Measurements from ENCODE around the gene RPL22L1. TPM values are rescaled to one million over a fixed set of nuclear protein-coding genes. Genes with fewer than 3 reads are reported as not detected.
"Not testable (repeated sequence)": the region's sequence is repeated elsewhere in the genome, so short reads cannot be mapped to it uniquely, and the experiment has no call there.

The RPL22L1 gene
- total RNA-seq, 1 donor from 2014 or later: 43.7 TPM

- Mint-ChIP-seq H3K4me3 (ENCODE audit: unreplicated experiment) (no peak overlapping the region), H3K4me1 (ENCODE audit: unreplicated experiment) (peaks cover 17% of the 10 kb centered on the region), H3K36me3 (ENCODE audit: unreplicated experiment) (peaks cover 15% of the 10 kb centered on the region), H3K27ac (ENCODE audit: unreplicated experiment) (no peak overlapping the region), H3K9me3 (ENCODE audit: unreplicated experiment) (peaks cover 7% of the 10 kb centered on the region), H3K27me3 (ENCODE audit: unreplicated experiment) (no peaks in the 10 kb centered on the region)
- no peak for DNase-seq (ENCODE audit: extremely low spot score, unreplicated experiment)
- no peak for TF ChIP-seq CTCF (IDR thresholded peaks at IDR 0.05)
Measured at GRCh38 chr3:170905862-170906261, 35.9 kb upstream of the RPL22L1 start.

GRCh38 chr3:170903123-170903522, 33.1 kb upstream of the RPL22L1 start:
- Mint-ChIP-seq H3K4me3 (ENCODE audit: unreplicated experiment) (no peak overlapping the region), H3K9me3 (ENCODE audit: unreplicated experiment) (no peaks in the 10 kb centered on the region), H3K27ac (ENCODE audit: unreplicated experiment) (no peak overlapping the region), H3K4me1 (ENCODE audit: unreplicated experiment) (peaks cover 17% of the 10 kb centered on the region), H3K36me3 (ENCODE audit: unreplicated experiment) (peaks cover 19% of the 10 kb centered on the region), H3K27me3 (ENCODE audit: unreplicated experiment) (no peaks in the 10 kb centered on the region)
- DNase-seq (ENCODE audit: extremely low spot score, unreplicated experiment): no peak
- TF ChIP-seq CTCF (IDR thresholded peaks at IDR 0.05): no peak

- no peak for TF ChIP-seq CTCF (IDR thresholded peaks at IDR 0.05)
- Mint-ChIP-seq H3K27ac (ENCODE audit: unreplicated experiment) (no peak overlapping the region), H3K36me3 (ENCODE audit: unreplicated experiment) (peaks cover 18% of the 10 kb centered on the region), H3K27me3 (ENCODE audit: unreplicated experiment) (no peaks in the 10 kb centered on the region), H3K4me1 (ENCODE audit: unreplicated experiment) (no peaks in the 10 kb centered on the region), H3K4me3 (ENCODE audit: unreplicated experiment) (no peak overlapping the region), H3K9me3 (ENCODE audit: unreplicated experiment) (no peaks in the 10 kb centered on the region)
- no peak for DNase-seq (ENCODE audit: extremely low spot score, unreplicated experiment)
Measured at GRCh38 chr3:170899455-170899854, 29.5 kb upstream of the RPL22L1 start.

- TF ChIP-seq CTCF (IDR thresholded peaks at IDR 0.05): no peak
- no peaks in the 10 kb centered on the region for H3K27me3 Mint-ChIP-seq (ENCODE audit: unreplicated experiment)
- no peak overlapping the region for H3K4me3 Mint-ChIP-seq (ENCODE audit: unreplicated experiment)
- H3K4me1 Mint-ChIP-seq (ENCODE audit: unreplicated experiment): no peaks in the 10 kb centered on the region
- H3K9me3 Mint-ChIP-seq (ENCODE audit: unreplicated experiment): no peaks in the 10 kb centered on the region
- H3K27ac Mint-ChIP-seq (ENCODE audit: unreplicated experiment): no peak overlapping the region
- peaks cover 16% of the 10 kb centered on the region for H3K36me3 Mint-ChIP-seq (ENCODE audit: unreplicated experiment)
- no peak for DNase-seq (ENCODE audit: extremely low spot score, unreplicated experiment)
Measured at GRCh38 chr3:170897978-170898377, 28.0 kb upstream of the RPL22L1 start.

- H3K4me1 Mint-ChIP-seq (ENCODE audit: unreplicated experiment); DNase-seq (ENCODE audit: extremely low spot score, unreplicated experiment); H3K9me3 Mint-ChIP-seq (ENCODE audit: unreplicated experiment); H3K27me3 Mint-ChIP-seq (ENCODE audit: unreplicated experiment); H3K4me3 Mint-ChIP-seq (ENCODE audit: unreplicated experiment); H3K27ac Mint-ChIP-seq (ENCODE audit: unreplicated experiment): not testable (repeated sequence)
- H3K36me3 Mint-ChIP-seq (ENCODE audit: unreplicated experiment): peaks cover 16% of the 10 kb centered on the region
Measured at GRCh38 chr3:170897199-170897598, 27.2 kb upstream of the RPL22L1 start.

GRCh38 chr3:170896781-170897180, 26.8 kb upstream of the RPL22L1 start:
- Mint-ChIP-seq H3K4me1 (ENCODE audit: unreplicated experiment) (no peaks in the 10 kb centered on the region), H3K4me3 (ENCODE audit: unreplicated experiment) (no peak overlapping the region), H3K9me3 (ENCODE audit: unreplicated experiment) (no peaks in the 10 kb centered on the region), H3K27ac (ENCODE audit: unreplicated experiment) (no peak overlapping the region), H3K27me3 (ENCODE audit: unreplicated experiment) (no peaks in the 10 kb centered on the region), H3K36me3 (ENCODE audit: unreplicated experiment) (peaks cover 12% of the 10 kb centered on the region)
- no peak for DNase-seq (ENCODE audit: extremely low spot score, unreplicated experiment)
- TF ChIP-seq CTCF (IDR thresholded peaks at IDR 0.05): no peak

- not testable (repeated sequence) for H3K27ac Mint-ChIP-seq (ENCODE audit: unreplicated experiment); H3K4me3 Mint-ChIP-seq (ENCODE audit: unreplicated experiment); H3K9me3 Mint-ChIP-seq (ENCODE audit: unreplicated experiment); DNase-seq (ENCODE audit: extremely low spot score, unreplicated experiment); H3K27me3 Mint-ChIP-seq (ENCODE audit: unreplicated experiment); H3K4me1 Mint-ChIP-seq (ENCODE audit: unreplicated experiment)
- peaks cover 12% of the 10 kb centered on the region for H3K36me3 Mint-ChIP-seq (ENCODE audit: unreplicated experiment)
Measured at GRCh38 chr3:170896333-170896732, 26.3 kb upstream of the RPL22L1 start.
